K562 (cell line): Measurements from ENCODE around the gene FBN1.

Source experiments
- CTCF ChIP-seq, 3 experiments: IDR thresholded peaks in 2 of 3; conservative IDR thresholded peaks in 1 of 3; 2 replicates each; pipeline ENCODE4 v1.5.1; 2011 to 2012; ENCODE audit warnings: low read length in 3 of 3, mild to moderate bottlenecking in 3 of 3, control low read depth in 2 of 3, improper control_type of control experiment in 1 of 3, inconsistent platforms in 1 of 3, low read depth in 1 of 3, mixed read lengths in 1 of 3, moderate library complexity in 1 of 3; ENCODE audit not compliant: insufficient read depth in 2 of 3
- EZH2 ChIP-seq: IDR thresholded peaks from 2 replicates; pipeline ENCODE4 v1.6.1; 2012; ENCODE audit warnings: low read depth, mild to moderate bottlenecking, inconsistent platforms, low read length, borderline replicate concordance
- FUS ChIP-seq: fragments of 200-400 bp; formaldehyde crosslinking; optimal IDR thresholded peaks from 2 replicates; pipeline ENCODE3; 2017; ENCODE audit warnings: low read depth, low read length
- HCFC1 ChIP-seq: IDR thresholded peaks from 2 replicates; pipeline ENCODE4 v1.6.1; 2012; ENCODE audit warnings: low read depth, low read length, improper control_type of control experiment
- HDGF ChIP-seq: fragments of 450-650 bp; IDR thresholded peaks from 2 replicates; pipeline ENCODE4 v1.6.1; 2016
- KDM4B ChIP-seq, 2 experiments: fragments of 450-650 bp in 1 of 2; sonication (generic) in 1 of 2; IDR thresholded peaks; 2 replicates each; pipeline ENCODE4 v1.6.1; 2016 to 2017; ENCODE audit warnings: borderline replicate concordance in 2 of 2, antibody characterized with exemption in 1 of 2, low read depth in 1 of 2, mild to moderate bottlenecking in 1 of 2
- POLR2A ChIP-seq: fragments of 450-650 bp; conservative IDR thresholded peaks from 2 replicates; pipeline ENCODE4 v1.6.1; 2016
- RBM22 ChIP-seq: fragments of 200-400 bp; formaldehyde crosslinking; IDR thresholded peaks from 2 replicates; pipeline ENCODE4 v1.6.1; 2018; ENCODE audit warnings: low read length, low read depth; ENCODE audit not compliant: poor library complexity, severe bottlenecking
- SP1 ChIP-seq: sonication (generic); formaldehyde crosslinking; IDR thresholded peaks from 2 replicates; pipeline ENCODE4 v1.8.1; 2022; ENCODE audit warnings: mild to moderate bottlenecking, missing genetic modification reagents
- TSHZ1 ChIP-seq: fragments of 250-450 bp; sonication (Bioruptor Pico); IDR thresholded peaks from 2 replicates; pipeline ENCODE4 v1.4.0; 2020; ENCODE audit warnings: mild to moderate bottlenecking, moderate library complexity
- ZBTB8A ChIP-seq: fragments of 450-650 bp; IDR thresholded peaks from 2 replicates; pipeline ENCODE4 v1.6.1; 2018; ENCODE audit warnings: mild to moderate bottlenecking, moderate library complexity; ENCODE audit not compliant: partially characterized antibody
- TF ChIP-seq, protein P1 (sequence below): sonication (generic); formaldehyde crosslinking; IDR thresholded peaks from 2 replicates; pipeline ENCODE4 v1.9.0; 2022; ENCODE audit warnings: mild to moderate bottlenecking, missing genetic modification reagents
- TF ChIP-seq, protein P2 (sequence below), 2 experiments: fragments of 450-650 bp; formaldehyde crosslinking in 1 of 2; IDR thresholded peaks; 2 replicates each; pipeline versions ENCODE4 v1.4.0 to v1.6.1; 2014 to 2020; ENCODE audit warnings: mild to moderate bottlenecking in 2 of 2, borderline replicate concordance in 1 of 2, low read depth in 1 of 2
- TF ChIP-seq, protein P3 (sequence below): sonication (generic); formaldehyde crosslinking; IDR thresholded peaks from 2 replicates; pipeline ENCODE4 v1.8.0; 2022; ENCODE audit warnings: mild to moderate bottlenecking, missing genetic modification reagents

GRCh38 chr15:48363474-48363873, 282.0 kb downstream of the FBN1 start:
- TF ChIP-seq CTCF (IDR thresholded peaks at IDR 0.05 in 2 of 3, conservative IDR thresholded peaks at IDR 0.05 in 1 of 3; ENCODE audit: insufficient read depth in 2 of 3, low read depth in 1 of 3, low read length in 3 of 3) (no peak), HDGF (no peak), HCFC1 (no peak), KDM4B (IDR thresholded peaks at IDR 0.05; ENCODE audit: borderline replicate concordance in 2 of 2, low read depth in 1 of 2) (no peak), RBM22 (no peak), TSHZ1 (CRISPR knock-in tag) (no peak), SP1 (no peak), POLR2A (no peak), FUS (no peak), EZH2 (no peak), ZBTB8A (no peak)
- TF ChIP-seq, protein P1, sequence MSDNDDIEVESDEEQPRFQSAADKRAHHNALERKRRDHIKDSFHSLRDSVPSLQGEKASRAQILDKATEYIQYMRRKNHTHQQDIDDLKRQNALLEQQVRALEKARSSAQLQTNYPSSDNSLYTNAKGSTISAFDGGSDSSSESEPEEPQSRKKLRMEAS (CRISPR knock-in tag) = no peak
- TF ChIP-seq, protein P2, sequence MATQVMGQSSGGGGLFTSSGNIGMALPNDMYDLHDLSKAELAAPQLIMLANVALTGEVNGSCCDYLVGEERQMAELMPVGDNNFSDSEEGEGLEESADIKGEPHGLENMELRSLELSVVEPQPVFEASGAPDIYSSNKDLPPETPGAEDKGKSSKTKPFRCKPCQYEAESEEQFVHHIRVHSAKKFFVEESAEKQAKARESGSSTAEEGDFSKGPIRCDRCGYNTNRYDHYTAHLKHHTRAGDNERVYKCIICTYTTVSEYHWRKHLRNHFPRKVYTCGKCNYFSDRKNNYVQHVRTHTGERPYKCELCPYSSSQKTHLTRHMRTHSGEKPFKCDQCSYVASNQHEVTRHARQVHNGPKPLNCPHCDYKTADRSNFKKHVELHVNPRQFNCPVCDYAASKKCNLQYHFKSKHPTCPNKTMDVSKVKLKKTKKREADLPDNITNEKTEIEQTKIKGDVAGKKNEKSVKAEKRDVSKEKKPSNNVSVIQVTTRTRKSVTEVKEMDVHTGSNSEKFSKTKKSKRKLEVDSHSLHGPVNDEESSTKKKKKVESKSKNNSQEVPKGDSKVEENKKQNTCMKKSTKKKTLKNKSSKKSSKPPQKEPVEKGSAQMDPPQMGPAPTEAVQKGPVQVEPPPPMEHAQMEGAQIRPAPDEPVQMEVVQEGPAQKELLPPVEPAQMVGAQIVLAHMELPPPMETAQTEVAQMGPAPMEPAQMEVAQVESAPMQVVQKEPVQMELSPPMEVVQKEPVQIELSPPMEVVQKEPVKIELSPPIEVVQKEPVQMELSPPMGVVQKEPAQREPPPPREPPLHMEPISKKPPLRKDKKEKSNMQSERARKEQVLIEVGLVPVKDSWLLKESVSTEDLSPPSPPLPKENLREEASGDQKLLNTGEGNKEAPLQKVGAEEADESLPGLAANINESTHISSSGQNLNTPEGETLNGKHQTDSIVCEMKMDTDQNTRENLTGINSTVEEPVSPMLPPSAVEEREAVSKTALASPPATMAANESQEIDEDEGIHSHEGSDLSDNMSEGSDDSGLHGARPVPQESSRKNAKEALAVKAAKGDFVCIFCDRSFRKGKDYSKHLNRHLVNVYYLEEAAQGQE (IDR thresholded peaks at IDR 0.05; ENCODE audit: borderline replicate concordance) = no peak
- TF ChIP-seq, protein P2 (CRISPR knock-in tag; IDR thresholded peaks at IDR 0.05; ENCODE audit: low read depth) = no peak
- TF ChIP-seq, protein P3, sequence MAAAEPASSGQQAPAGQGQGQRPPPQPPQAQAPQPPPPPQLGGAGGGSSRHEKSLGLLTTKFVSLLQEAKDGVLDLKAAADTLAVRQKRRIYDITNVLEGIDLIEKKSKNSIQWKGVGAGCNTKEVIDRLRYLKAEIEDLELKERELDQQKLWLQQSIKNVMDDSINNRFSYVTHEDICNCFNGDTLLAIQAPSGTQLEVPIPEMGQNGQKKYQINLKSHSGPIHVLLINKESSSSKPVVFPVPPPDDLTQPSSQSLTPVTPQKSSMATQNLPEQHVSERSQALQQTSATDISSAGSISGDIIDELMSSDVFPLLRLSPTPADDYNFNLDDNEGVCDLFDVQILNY = no peak
